ENCODE measurements around the gene LEFTY2. TPM values are rescaled to one million over a fixed set of nuclear protein-coding genes. Genes with fewer than 3 reads are reported as not detected.
A peak's percentile ranks its signal among the peaks of the same experiment; 100 is the strongest.
"Not testable (repeated sequence)": the region's sequence is repeated elsewhere in the genome, so short reads cannot be mapped to it uniquely, and the experiment has no call there.

The LEFTY2 gene
- total RNA-seq, 2 experiments from 2014 or later, result 0.10 TPM; not detected in 1

GRCh38 chr1:225970592-225971157, 29.7 kb upstream of the LEFTY2 start:
- not testable (repeated sequence) for H3K27ac Mint-ChIP-seq
- CTCF ChIA-PET, result interaction anchor here (1.0 to 2.4 kb wide), 4 partner anchors 9 to 485 kb away, joined by 3 to 15 read pairs (median 4); no protein-coding TSS in a partner anchor

GRCh38 chr1:225969751-225970150, 28.7 kb upstream of the LEFTY2 start:
- H3K27ac Mint-ChIP-seq; H3K9me3 Mint-ChIP-seq; H3K4me3 Mint-ChIP-seq; H3K36me3 Mint-ChIP-seq (ENCODE audit: low read depth); H3K27me3 Mint-ChIP-seq (ENCODE audit: low read depth); H3K4me1 Mint-ChIP-seq (ENCODE audit: low read depth); DNase-seq: not testable (repeated sequence)
- CTCF ChIA-PET, result interaction anchor here (1.0 to 2.4 kb wide), 4 partner anchors 8 to 484 kb away, joined by 3 to 15 read pairs (median 4); no protein-coding TSS in a partner anchor
- intact Hi-C loops (cut with micrococcal nuclease), result loop anchor here (10.0 kb wide), 1 partner anchor 225 kb away; no protein-coding TSS in a partner anchor

More at GRCh38 chr1:225970592-225971157, 29.7 kb upstream of the LEFTY2 start:
- H3K9me3 Mint-ChIP-seq; H3K4me3 Mint-ChIP-seq; H3K4me1 Mint-ChIP-seq (ENCODE audit: low read depth); intact Hi-C loops (cut with micrococcal nuclease); H3K27me3 Mint-ChIP-seq (ENCODE audit: low read depth); DNase-seq; H3K36me3 Mint-ChIP-seq (ENCODE audit: low read depth): not testable (repeated sequence)

GRCh38 chr1:225965231-225965630, 24.2 kb upstream of the LEFTY2 start:
- no peaks in the 10 kb centered on the region for H3K27me3 Mint-ChIP-seq (ENCODE audit: low read depth)
- DNase-seq, result no peak
- CTCF ChIA-PET, result interaction anchor here (0.6 to 1.4 kb wide), 2 partner anchors 73 to 491 kb away, joined by 3 to 6 read pairs; no protein-coding TSS in a partner anchor
- no peak overlapping the region for H3K4me3 Mint-ChIP-seq
- H3K4me1 Mint-ChIP-seq (ENCODE audit: low read depth), result no peaks in the 10 kb centered on the region
- no peak overlapping the region for H3K27ac Mint-ChIP-seq
- intact Hi-C loops (cut with micrococcal nuclease), result loop anchor here (10.0 kb wide), 1 partner anchor 230 kb away; no protein-coding TSS in a partner anchor
- no peaks in the 10 kb centered on the region for H3K9me3 Mint-ChIP-seq
- no peaks in the 10 kb centered on the region for H3K36me3 Mint-ChIP-seq (ENCODE audit: low read depth)

GRCh38 chr1:225963735-225964530, 22.9 kb upstream of the LEFTY2 start:
- CTCF ChIA-PET, result interaction anchor here (0.6 to 3.1 kb wide), 7 partner anchors 11 to 489 kb away, joined by 3 to 19 read pairs (median 5); no protein-coding TSS in a partner anchor
- Mint-ChIP-seq H3K27ac (no peak overlapping the region), H3K27me3 (ENCODE audit: low read depth) (no peaks in the 10 kb centered on the region), H3K36me3 (ENCODE audit: low read depth) (no peaks in the 10 kb centered on the region), H3K4me1 (ENCODE audit: low read depth) (no peaks in the 10 kb centered on the region), H3K9me3 (no peaks in the 10 kb centered on the region), H3K4me3 (no peak overlapping the region)
- intact Hi-C loops (cut with micrococcal nuclease), result loop anchor here (10.0 kb wide), 1 partner anchor 231 kb away; no protein-coding TSS in a partner anchor
- DNase-seq, result no peak

- intact Hi-C loops (cut with micrococcal nuclease), result loop anchor here (1.0 to 10.0 kb wide), 2 partner anchors 159 to 232 kb away; no protein-coding TSS in a partner anchor
- no peaks in the 10 kb centered on the region for H3K9me3 Mint-ChIP-seq
- H3K27me3 Mint-ChIP-seq (ENCODE audit: low read depth), result no peaks in the 10 kb centered on the region
- no peak overlapping the region for H3K4me3 Mint-ChIP-seq
- peak; percentile 76 for DNase-seq
- H3K4me1 Mint-ChIP-seq (ENCODE audit: low read depth), result no peaks in the 10 kb centered on the region
- CTCF ChIA-PET, result interaction anchor here (0.7 to 3.1 kb wide), 22 partner anchors 8 to 490 kb away, joined by 3 to 19 read pairs (median 4); no protein-coding TSS in a partner anchor
- H3K36me3 Mint-ChIP-seq (ENCODE audit: low read depth), result no peaks in the 10 kb centered on the region
- no peak overlapping the region for H3K27ac Mint-ChIP-seq
These were observed 21.5 kb upstream of the LEFTY2 start for GRCh38 chr1:225962440-225962975.

GRCh38 chr1:225961659-225962439, 20.8 kb upstream of the LEFTY2 start:
- Mint-ChIP-seq H3K36me3 (ENCODE audit: low read depth) (no peaks in the 10 kb centered on the region), H3K4me3 (no peak overlapping the region), H3K4me1 (ENCODE audit: low read depth) (no peaks in the 10 kb centered on the region), H3K9me3 (no peaks in the 10 kb centered on the region), H3K27me3 (ENCODE audit: low read depth) (no peaks in the 10 kb centered on the region), H3K27ac (no peak overlapping the region)
- DNase-seq, result no peak
- intact Hi-C loops (cut with micrococcal nuclease), result loop anchor here (1.0 to 10.0 kb wide), 2 partner anchors 159 to 233 kb away; no protein-coding TSS in a partner anchor
- CTCF ChIA-PET, result interaction anchor here (0.7 to 3.1 kb wide), 16 partner anchors 9 to 480 kb away, joined by 3 to 19 read pairs (median 4); no protein-coding TSS in a partner anchor

GRCh38 chr1:225958041-225958440, 17.0 kb upstream of the LEFTY2 start:
- intact Hi-C loops (cut with micrococcal nuclease), result no loop called here
- Mint-ChIP-seq H3K27ac (no peak overlapping the region), H3K27me3 (ENCODE audit: low read depth) (no peaks in the 10 kb centered on the region), H3K4me1 (ENCODE audit: low read depth) (no peaks in the 10 kb centered on the region), H3K9me3 (no peaks in the 10 kb centered on the region), H3K36me3 (ENCODE audit: low read depth) (no peaks in the 10 kb centered on the region), H3K4me3 (no peak overlapping the region)
- CTCF ChIA-PET, result interaction anchor here (0.6 kb wide), 2 partner anchors 212 to 539 kb away, joined by 3 to 4 read pairs; no protein-coding TSS in a partner anchor
- DNase-seq, result no peak

GRCh38 chr1:225954753-225955152, 13.7 kb upstream of the LEFTY2 start:
- no peaks in the 10 kb centered on the region for H3K9me3 Mint-ChIP-seq
- peaks cover 3% of the 10 kb centered on the region for H3K27me3 Mint-ChIP-seq (ENCODE audit: low read depth)

GRCh38 chr1:225953315-225953714, 12.3 kb upstream of the LEFTY2 start:
- Mint-ChIP-seq H3K4me3 (no peak overlapping the region), H3K36me3 (ENCODE audit: low read depth) (no peaks in the 10 kb centered on the region), H3K4me1 (ENCODE audit: low read depth) (no peaks in the 10 kb centered on the region), H3K9me3 (no peaks in the 10 kb centered on the region), H3K27ac (no peak overlapping the region), H3K27me3 (ENCODE audit: low read depth) (peaks cover 3% of the 10 kb centered on the region)
- intact Hi-C loops (cut with micrococcal nuclease), result no loop called here
- no peak for DNase-seq
- CTCF ChIA-PET, result interaction anchor here (3.1 kb wide), 1 partner anchor 10 kb away, joined by 18 read pairs; no protein-coding TSS in a partner anchor

More at GRCh38 chr1:225954753-225955152, 13.7 kb upstream of the LEFTY2 start:
- CTCF ChIA-PET, result interaction anchor here (3.1 kb wide), 1 partner anchor 8 kb away, joined by 18 read pairs; no protein-coding TSS in a partner anchor
- intact Hi-C loops (cut with micrococcal nuclease), result no loop called here
- Mint-ChIP-seq H3K4me3 (no peak overlapping the region), H3K4me1 (ENCODE audit: low read depth) (no peaks in the 10 kb centered on the region), H3K27ac (no peak overlapping the region), H3K36me3 (ENCODE audit: low read depth) (no peaks in the 10 kb centered on the region)
- DNase-seq, result no peak

- no peak overlapping the region for H3K27ac Mint-ChIP-seq
- DNase-seq, result no peak
- H3K27me3 Mint-ChIP-seq (ENCODE audit: low read depth), result peaks cover 3% of the 10 kb centered on the region
- CTCF ChIA-PET, result interaction anchor here (1.3 to 1.4 kb wide), 2 partner anchors 10 to 12 kb away, joined by 4 to 5 read pairs; no protein-coding TSS in a partner anchor
- H3K9me3 Mint-ChIP-seq, result no peaks in the 10 kb centered on the region
- H3K4me1 Mint-ChIP-seq (ENCODE audit: low read depth), result no peaks in the 10 kb centered on the region
- intact Hi-C loops (cut with micrococcal nuclease), result no loop called here
- no peaks in the 10 kb centered on the region for H3K36me3 Mint-ChIP-seq (ENCODE audit: low read depth)
- H3K4me3 Mint-ChIP-seq, result no peak overlapping the region
These were observed 10.0 kb upstream of the LEFTY2 start for GRCh38 chr1:225950905-225951497.

- H3K27me3 Mint-ChIP-seq (ENCODE audit: low read depth), result peaks cover 3% of the 10 kb centered on the region
- H3K4me3 Mint-ChIP-seq, result no peak overlapping the region
- DNase-seq, result no peak
- no peaks in the 10 kb centered on the region for H3K36me3 Mint-ChIP-seq (ENCODE audit: low read depth)
- H3K9me3 Mint-ChIP-seq, result no peaks in the 10 kb centered on the region
- CTCF ChIA-PET, result no interaction called here
- H3K4me1 Mint-ChIP-seq (ENCODE audit: low read depth), result peaks cover 8% of the 10 kb centered on the region
- no peak overlapping the region for H3K27ac Mint-ChIP-seq
- intact Hi-C loops (cut with micrococcal nuclease), result no loop called here
These were observed 8.0 kb upstream of the LEFTY2 start for GRCh38 chr1:225949041-225949440.
